ENCODE measurements around the gene GGTA1. TPM values are rescaled to one million over a fixed set of nuclear protein-coding genes. Genes with fewer than 3 reads are reported as not detected.

Gene GGTA1
- total and polyA plus RNA-seq, 7 donors: 3.6 to 18.0 (median 7.2) TPM

DNA sequence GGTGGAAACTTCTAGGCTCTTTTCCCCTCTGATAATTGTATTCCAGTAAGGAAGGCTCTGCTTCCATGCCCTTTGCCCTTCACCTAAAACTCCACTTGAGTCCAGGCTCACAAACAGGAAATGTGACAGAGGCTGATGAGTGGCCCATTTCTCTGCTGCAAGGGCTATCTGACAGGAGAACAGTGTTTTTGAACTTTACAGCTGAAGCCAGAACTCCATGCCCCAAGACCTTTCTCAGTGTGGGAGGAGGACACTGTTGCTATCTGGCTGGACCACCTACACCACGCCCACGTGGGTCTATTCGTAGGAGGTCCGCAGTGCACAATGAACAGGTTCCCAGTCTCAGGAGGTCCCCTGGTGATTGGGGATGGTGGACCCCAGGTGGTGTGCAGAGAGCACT lies 13.6 kb downstream of the GGTA1 start:
- H3K4me1 ChIP-seq: peaks cover 0 to 12% (median 0%) of the 10 kb centered on the region in 4 donors
- WGBS, 2 donors: 68 to 82% methylated on average over 4 of the region's 4 CpGs
- H3K27me3 ChIP-seq: no peaks in the 10 kb centered on the region

DNA sequence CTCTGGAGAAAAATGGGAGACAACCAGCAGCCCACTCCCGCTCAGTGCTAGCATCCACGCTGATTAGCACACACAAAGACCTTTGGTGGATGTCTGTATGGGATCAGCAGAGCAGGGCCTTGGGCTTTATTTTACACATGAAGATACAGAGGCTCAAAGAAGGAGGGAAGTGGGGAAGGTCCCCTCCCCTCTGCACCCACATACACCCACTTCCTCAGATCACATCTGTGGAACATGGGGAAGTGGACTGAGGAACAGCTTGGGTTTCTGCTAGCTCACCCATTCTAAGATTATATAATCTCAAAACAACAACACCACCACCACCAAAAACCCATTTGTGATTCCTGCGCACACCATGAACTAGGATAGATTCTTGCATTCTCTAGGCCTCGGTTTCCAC lies 14.0 kb downstream of the GGTA1 start:
- 70 to 91% methylated on average over 4 of the region's 4 CpGs for WGBS, 2 donors
- DNase-seq: no peak
- intact Hi-C loops (cut with DNase I): no loop called here
- Histone ChIP-seq H3K27ac (peak overlapping the region in 3 of 4 donors; percentile 42 to 73 (median 45)), H3K4me1 (peaks cover 0 to 12% (median 0%) of the 10 kb centered on the region in 4 donors), H3K27me3 (no peaks in the 10 kb centered on the region), H3K9me3 (no peaks in the 10 kb centered on the region), H3K36me3 (no peaks in the 10 kb centered on the region), H3K4me3 (no peak overlapping the region)
- TF ChIP-seq POLR2AphosphoS5 (IDR thresholded peaks at IDR 0.05) (no peak), EP300 (IDR thresholded peaks at IDR 0.05) (no peak), POLR2A (IDR thresholded peaks at IDR 0.05) (no peak)
- TF ChIP-seq, protein P1, sequence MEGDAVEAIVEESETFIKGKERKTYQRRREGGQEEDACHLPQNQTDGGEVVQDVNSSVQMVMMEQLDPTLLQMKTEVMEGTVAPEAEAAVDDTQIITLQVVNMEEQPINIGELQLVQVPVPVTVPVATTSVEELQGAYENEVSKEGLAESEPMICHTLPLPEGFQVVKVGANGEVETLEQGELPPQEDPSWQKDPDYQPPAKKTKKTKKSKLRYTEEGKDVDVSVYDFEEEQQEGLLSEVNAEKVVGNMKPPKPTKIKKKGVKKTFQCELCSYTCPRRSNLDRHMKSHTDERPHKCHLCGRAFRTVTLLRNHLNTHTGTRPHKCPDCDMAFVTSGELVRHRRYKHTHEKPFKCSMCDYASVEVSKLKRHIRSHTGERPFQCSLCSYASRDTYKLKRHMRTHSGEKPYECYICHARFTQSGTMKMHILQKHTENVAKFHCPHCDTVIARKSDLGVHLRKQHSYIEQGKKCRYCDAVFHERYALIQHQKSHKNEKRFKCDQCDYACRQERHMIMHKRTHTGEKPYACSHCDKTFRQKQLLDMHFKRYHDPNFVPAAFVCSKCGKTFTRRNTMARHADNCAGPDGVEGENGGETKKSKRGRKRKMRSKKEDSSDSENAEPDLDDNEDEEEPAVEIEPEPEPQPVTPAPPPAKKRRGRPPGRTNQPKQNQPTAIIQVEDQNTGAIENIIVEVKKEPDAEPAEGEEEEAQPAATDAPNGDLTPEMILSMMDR (IDR thresholded peaks at IDR 0.05): no peak

More for the DNA sequence above, 13.6 kb downstream of the GGTA1 start:
- intact Hi-C loops (cut with DNase I): no loop called here
- peak overlapping the region in 3 of 4 donors; percentile 31 to 73 (median 45) for H3K27ac ChIP-seq
- H3K9me3 ChIP-seq: no peaks in the 10 kb centered on the region
- H3K36me3 ChIP-seq: no peaks in the 10 kb centered on the region
- no peak for TF ChIP-seq EP300 (IDR thresholded peaks at IDR 0.05)
- no peak for TF ChIP-seq POLR2AphosphoS5 (IDR thresholded peaks at IDR 0.05)
- TF ChIP-seq, protein P1 (IDR thresholded peaks at IDR 0.05): no peak
- TF ChIP-seq POLR2A (IDR thresholded peaks at IDR 0.05): no peak
- no peak overlapping the region for H3K4me3 ChIP-seq
- no peak for DNase-seq

DNA sequence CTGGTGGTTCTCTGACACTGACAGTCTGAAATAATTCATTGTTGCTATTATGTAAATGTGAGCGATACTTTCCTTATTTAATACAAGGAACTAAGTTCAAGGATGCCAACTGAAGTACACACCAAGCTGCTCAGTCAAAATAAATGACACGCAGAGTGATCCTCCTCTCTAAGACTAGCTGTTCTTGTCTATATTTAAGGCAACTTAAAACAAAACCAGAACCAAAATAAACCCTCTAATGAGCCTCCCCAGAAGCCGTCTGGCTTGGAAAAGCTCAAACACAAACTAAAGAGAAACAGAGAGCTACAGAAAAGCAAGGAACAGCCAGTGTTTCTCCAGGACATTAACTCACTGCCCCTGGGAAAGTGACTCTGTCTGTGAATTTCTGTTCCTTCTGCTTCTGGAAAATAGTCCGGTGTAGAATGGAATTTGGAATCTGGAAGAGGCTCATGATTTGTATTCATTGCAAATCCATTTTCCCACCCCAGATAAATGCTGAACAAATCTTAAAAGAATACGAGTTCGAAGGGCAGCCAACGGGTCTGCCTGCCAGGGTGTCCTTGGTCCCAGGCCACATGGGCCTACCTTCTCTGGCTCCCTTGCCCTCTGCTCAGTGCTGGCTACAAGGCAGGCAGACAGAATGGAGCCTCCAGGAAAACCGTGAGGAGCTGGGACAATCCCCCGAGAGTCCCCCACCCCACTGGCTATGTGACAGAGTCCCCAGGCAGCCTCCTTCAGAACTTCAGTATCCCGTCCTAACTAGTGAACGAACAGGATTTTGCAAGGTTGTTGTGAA lies 14.8 kb downstream of the GGTA1 start:
- WGBS, 2 donors: 73 to 82% methylated on average over 11 of the region's 11 CpGs
- peaks cover 0 to 12% (median 0%) of the 10 kb centered on the region in 4 donors for H3K4me1 ChIP-seq
- H3K27ac ChIP-seq: peak overlapping the region in 3 of 4 donors; percentile 41 to 73 (median 42)

GRCh38 chr9:121483473-121484031 lies 16.1 kb downstream of the GGTA1 start:
- Histone ChIP-seq H3K27me3 (no peaks in the 10 kb centered on the region), H3K4me1 (peaks cover 0 to 22% (median 0%) of the 10 kb centered on the region in 4 donors), H3K9me3 (no peaks in the 10 kb centered on the region), H3K4me3 (no peak overlapping the region), H3K36me3 (no peaks in the 10 kb centered on the region), H3K27ac (no peak overlapping the region)
- 81 to 83% methylated on average over 7 of the region's 7 CpGs for WGBS, 2 donors
- DNase-seq: no peak
- intact Hi-C loops (cut with DNase I): no loop called here
- TF ChIP-seq, protein P1 (IDR thresholded peaks at IDR 0.05): no peak
- TF ChIP-seq POLR2A (IDR thresholded peaks at IDR 0.05) (no peak), EP300 (IDR thresholded peaks at IDR 0.05) (no peak), POLR2AphosphoS5 (IDR thresholded peaks at IDR 0.05) (no peak)

More for the DNA sequence above, 14.8 kb downstream of the GGTA1 start:
- intact Hi-C loops (cut with DNase I): no loop called here
- no peak overlapping the region for H3K4me3 ChIP-seq
- no peaks in the 10 kb centered on the region for H3K27me3 ChIP-seq
- H3K9me3 ChIP-seq: no peaks in the 10 kb centered on the region
- DNase-seq: no peak
- TF ChIP-seq POLR2A (IDR thresholded peaks at IDR 0.05): no peak
- TF ChIP-seq, protein P1 (IDR thresholded peaks at IDR 0.05): no peak
- no peak for TF ChIP-seq POLR2AphosphoS5 (IDR thresholded peaks at IDR 0.05)
- H3K36me3 ChIP-seq: no peaks in the 10 kb centered on the region

Measured in sigmoid colon (tissue), 7 donors.